ENCODE data around the gene CDK5RAP1. TPM values are rescaled to one million over a fixed set of nuclear protein-coding genes. Genes with fewer than 3 reads are reported as not detected.

The CDK5RAP1 gene
- total RNA-seq, 4 donors from 2014 or later: 15.1 to 26.2 (median 17.8) TPM

GRCh38 chr20:33373735-33374605 lies 27.3 kb downstream of the CDK5RAP1 start:
- ATAC-seq (ENCODE audit: low FRiP score) (no peak), DNase-seq (ENCODE audit: low spot score) (no peak)
- TF ChIP-seq CTCF (IDR thresholded peaks at IDR 0.05): no peak

- DNase-seq (ENCODE audit: low spot score) (no peak), ATAC-seq (ENCODE audit: low FRiP score) (no peak)
- TF ChIP-seq CTCF (IDR thresholded peaks at IDR 0.05): no peak
Measured at GRCh38 chr20:33372993-33373441, 28.3 kb downstream of the CDK5RAP1 start.

- DNase-seq (ENCODE audit: low spot score) (no peak), ATAC-seq (ENCODE audit: low FRiP score) (no peak)
- no peak for TF ChIP-seq CTCF (IDR thresholded peaks at IDR 0.05)
Measured at GRCh38 chr20:33370291-33370690, 31.0 kb downstream of the CDK5RAP1 start.

GRCh38 chr20:33362898-33363297 lies 38.4 kb downstream of the CDK5RAP1 start:
- no peak for DNase-seq (ENCODE audit: low spot score)
- no peak for TF ChIP-seq CTCF (IDR thresholded peaks at IDR 0.05)
- ATAC-seq (ENCODE audit: low FRiP score): no peak

- ATAC-seq (ENCODE audit: low FRiP score) (no peak), DNase-seq (ENCODE audit: low spot score) (no peak)
- no peak for TF ChIP-seq CTCF (IDR thresholded peaks at IDR 0.05)
Measured at GRCh38 chr20:33359399-33360261, 41.7 kb downstream of the CDK5RAP1 start.

GRCh38 chr20:33353013-33353402 lies 48.3 kb downstream of the CDK5RAP1 start:
- DNase-seq (ENCODE audit: low spot score): no peak

More at GRCh38 chr20:33353013-33353402, 48.3 kb downstream of the CDK5RAP1 start:
- no peak for ATAC-seq (ENCODE audit: low FRiP score)
- TF ChIP-seq CTCF (IDR thresholded peaks at IDR 0.05): no peak

Measured in omental fat pad (tissue), 4 donors.